Measurements from ENCODE around the gene PRR12. TPM values are rescaled to one million over a fixed set of nuclear protein-coding genes. Genes with fewer than 3 reads are reported as not detected.

The PRR12 gene
- total RNA-seq, 3 donors from 2014 or later: 24.2 to 37.3 (median 26.2) TPM

DNA sequence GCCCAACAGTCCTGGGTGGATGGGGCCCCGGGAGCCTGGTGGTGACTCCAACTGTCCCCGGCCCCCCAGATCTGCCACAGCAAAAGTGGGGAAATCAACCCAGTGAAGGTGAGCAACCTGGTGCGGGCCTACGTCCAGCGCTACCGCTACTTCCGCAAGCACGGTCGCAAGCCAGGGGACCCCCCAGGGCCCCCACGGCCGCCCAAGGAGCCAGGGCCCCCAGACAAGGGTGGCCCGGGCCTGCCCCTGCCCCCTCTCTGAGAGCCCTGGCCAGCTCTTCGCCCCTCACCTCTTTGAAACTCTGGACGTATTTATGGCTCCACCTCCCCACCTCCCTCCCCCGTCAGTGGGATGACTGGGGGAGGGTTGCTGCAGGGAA, 67.1 kb downstream of the PRR12 start:
- Histone ChIP-seq H3K9me3 (no peaks in the 10 kb centered on the region), H3K4me3 (no peak overlapping the region), H3K4me1 (ENCODE audit: low read depth) (no peaks in the 10 kb centered on the region), H3K36me3 (ENCODE audit: low read depth) (peaks cover 12% of the 10 kb centered on the region)
- intact Hi-C loops (cut with DNase I, micrococcal nuclease): no loop called here
- TF ChIP-seq, protein P1, sequence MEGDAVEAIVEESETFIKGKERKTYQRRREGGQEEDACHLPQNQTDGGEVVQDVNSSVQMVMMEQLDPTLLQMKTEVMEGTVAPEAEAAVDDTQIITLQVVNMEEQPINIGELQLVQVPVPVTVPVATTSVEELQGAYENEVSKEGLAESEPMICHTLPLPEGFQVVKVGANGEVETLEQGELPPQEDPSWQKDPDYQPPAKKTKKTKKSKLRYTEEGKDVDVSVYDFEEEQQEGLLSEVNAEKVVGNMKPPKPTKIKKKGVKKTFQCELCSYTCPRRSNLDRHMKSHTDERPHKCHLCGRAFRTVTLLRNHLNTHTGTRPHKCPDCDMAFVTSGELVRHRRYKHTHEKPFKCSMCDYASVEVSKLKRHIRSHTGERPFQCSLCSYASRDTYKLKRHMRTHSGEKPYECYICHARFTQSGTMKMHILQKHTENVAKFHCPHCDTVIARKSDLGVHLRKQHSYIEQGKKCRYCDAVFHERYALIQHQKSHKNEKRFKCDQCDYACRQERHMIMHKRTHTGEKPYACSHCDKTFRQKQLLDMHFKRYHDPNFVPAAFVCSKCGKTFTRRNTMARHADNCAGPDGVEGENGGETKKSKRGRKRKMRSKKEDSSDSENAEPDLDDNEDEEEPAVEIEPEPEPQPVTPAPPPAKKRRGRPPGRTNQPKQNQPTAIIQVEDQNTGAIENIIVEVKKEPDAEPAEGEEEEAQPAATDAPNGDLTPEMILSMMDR (IDR thresholded peaks at IDR 0.05): no peak
- DNase-seq (no peak), ATAC-seq (no peak)

- Histone ChIP-seq H3K4me1 (ENCODE audit: low read depth) (peaks cover 5% of the 10 kb centered on the region), H3K9me3 (no peaks in the 10 kb centered on the region), H3K36me3 (ENCODE audit: low read depth) (peaks cover 9% of the 10 kb centered on the region), H3K4me3 (no peak overlapping the region)
- intact Hi-C loops (cut with DNase I, micrococcal nuclease): no loop called here
- ATAC-seq: no peak
- TF ChIP-seq, protein P1 (IDR thresholded peaks at IDR 0.05): no peak
- DNase-seq: no peak
Measured at GRCh38 chr19:49658566-49659442, 67.8 kb downstream of the PRR12 start.

GRCh38 chr19:49660338-49660961, 69.5 kb downstream of the PRR12 start:
- H3K4me3 ChIP-seq: no peak overlapping the region
- ATAC-seq: no peak
- H3K36me3 ChIP-seq (ENCODE audit: low read depth): peaks cover 6% of the 10 kb centered on the region
- peaks cover 8% of the 10 kb centered on the region for H3K4me1 ChIP-seq (ENCODE audit: low read depth)
- intact Hi-C loops (cut with DNase I, micrococcal nuclease): no loop called here
- no peak for DNase-seq
- no peaks in the 10 kb centered on the region for H3K9me3 ChIP-seq
- TF ChIP-seq, protein P1 (IDR thresholded peaks at IDR 0.05): no peak

- Histone ChIP-seq H3K36me3 (ENCODE audit: low read depth) (peaks cover 6% of the 10 kb centered on the region), H3K4me3 (no peak overlapping the region), H3K9me3 (no peaks in the 10 kb centered on the region), H3K4me1 (ENCODE audit: low read depth) (peaks cover 10% of the 10 kb centered on the region)
- intact Hi-C loops (cut with DNase I, micrococcal nuclease): no loop called here
- TF ChIP-seq, protein P1 (IDR thresholded peaks at IDR 0.05): no peak
- no peak for ATAC-seq
- DNase-seq: no peak
Measured at GRCh38 chr19:49662011-49662410, 71.0 kb downstream of the PRR12 start.

DNA sequence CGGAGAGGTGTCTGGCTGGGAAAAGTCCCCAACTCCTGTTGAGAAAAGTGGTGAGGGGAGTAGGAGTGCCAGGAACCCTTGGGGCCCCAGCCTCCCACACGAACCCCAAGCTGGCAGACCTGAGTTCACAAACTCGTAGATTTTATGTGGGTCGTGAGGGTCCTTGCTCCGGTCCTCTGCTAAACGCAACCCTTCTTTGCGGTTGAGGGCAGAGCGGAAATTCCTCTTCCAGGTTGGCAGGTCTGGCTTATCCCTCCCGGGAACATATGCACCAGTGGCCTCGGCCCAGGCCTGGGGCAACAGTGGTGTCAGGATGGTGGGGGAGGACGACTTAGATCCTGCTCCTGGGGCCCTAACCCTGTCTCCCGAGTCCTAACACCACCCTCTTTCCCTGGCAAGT, 72.2 kb downstream of the PRR12 start:
- ATAC-seq (no peak), DNase-seq (no peak)
- Histone ChIP-seq H3K4me3 (no peak overlapping the region), H3K9me3 (no peaks in the 10 kb centered on the region), H3K36me3 (ENCODE audit: low read depth) (peaks cover 6% of the 10 kb centered on the region), H3K4me1 (ENCODE audit: low read depth) (peaks cover 10% of the 10 kb centered on the region)
- TF ChIP-seq, protein P1 (IDR thresholded peaks at IDR 0.05): no peak
- intact Hi-C loops (cut with DNase I, micrococcal nuclease): no loop called here
